IPS-NIHi11 (cell line): ENCODE data around the gene SLC27A5.
A peak's percentile ranks its signal among the peaks of the same experiment; 100 is the strongest.
"Not testable (repeated sequence)": the region's sequence is repeated elsewhere in the genome, so short reads cannot be mapped to it uniquely, and the experiment has no call there.

Experiments
- DNase-seq: peaks from one replicate; pipeline ENCODE4 v3.0.0; 2012; ENCODE audit warnings: mixed read lengths, low spot score

Gene SLC27A5

DNA sequence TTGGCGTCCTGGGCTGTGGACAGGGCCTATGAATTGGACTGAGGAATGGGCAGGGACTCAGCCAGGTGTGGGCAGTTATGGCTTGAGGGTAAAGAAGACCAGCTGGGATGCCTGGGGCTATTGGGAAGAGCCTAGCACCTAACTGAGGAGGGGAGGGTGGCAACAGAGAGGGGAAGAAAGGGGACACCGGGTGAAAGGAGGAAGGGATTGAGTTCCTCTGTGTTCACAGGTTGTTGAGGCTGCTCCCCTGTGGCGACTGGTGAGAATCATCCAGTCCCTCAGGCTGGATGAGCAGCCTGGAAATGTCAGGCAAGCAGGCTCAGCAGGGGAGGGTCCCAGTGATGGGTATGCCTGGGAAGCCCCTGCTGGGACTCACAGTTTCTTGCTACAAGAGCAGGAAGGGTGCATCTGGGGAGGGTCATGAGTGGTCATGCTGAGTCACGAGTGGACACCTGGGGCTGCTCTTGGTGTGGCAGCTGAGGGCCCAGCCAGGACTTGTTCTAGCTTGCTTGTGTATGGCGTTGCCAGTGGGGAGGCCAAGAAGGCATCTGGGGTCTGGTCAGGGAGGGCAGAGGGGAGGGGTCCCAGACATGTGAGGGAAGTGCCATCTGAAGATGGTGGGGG is 43.5 kb downstream of the SLC27A5 start:
- DNase-seq, result no peak

- peak; percentile 99 for DNase-seq
Measured at GRCh38 chr19:58466760-58467589, 44.8 kb downstream of the SLC27A5 start, which contains the start of gene ZNF324. Gene ZNF324, plus strand, starts transcription at chr19:58467080. Its CDS starts 2,106 bp downstream, at chr19:58469186.

DNA sequence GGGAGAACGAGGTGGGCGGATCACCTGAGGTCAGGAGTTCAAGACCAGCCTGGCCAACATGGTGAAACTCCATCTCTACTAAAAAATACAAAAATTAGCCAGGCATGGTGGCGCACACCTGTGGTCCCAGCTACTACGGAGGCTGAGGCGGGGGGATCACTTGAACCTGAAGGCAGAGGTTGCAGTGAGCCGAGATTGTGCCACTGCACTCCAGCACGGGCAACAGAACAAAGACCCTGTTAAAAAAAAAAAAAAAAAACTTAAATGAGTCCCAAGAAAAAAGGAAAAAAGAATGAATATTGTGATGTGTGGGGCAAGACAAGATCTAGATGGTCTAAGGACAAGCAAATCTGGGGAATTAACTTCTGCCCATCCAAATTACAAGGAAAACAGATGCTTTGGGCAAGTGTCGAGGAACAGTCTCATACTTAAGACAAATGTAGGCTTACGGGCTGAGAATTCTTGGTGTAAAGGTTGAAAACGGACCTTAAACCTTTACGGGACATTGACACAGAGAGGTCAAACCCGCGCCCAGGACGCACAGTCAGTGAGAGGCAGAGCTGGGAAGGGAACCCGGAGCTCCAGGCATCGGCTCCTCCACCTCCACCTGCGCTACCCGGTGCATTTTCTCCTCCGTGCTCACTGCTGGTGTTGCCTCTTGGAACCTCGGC is 45.6 kb downstream of the SLC27A5 start:
- no peak for DNase-seq

- no peak for DNase-seq
Measured at GRCh38 chr19:58460039-58460438, 51.8 kb downstream of the SLC27A5 start.

DNA sequence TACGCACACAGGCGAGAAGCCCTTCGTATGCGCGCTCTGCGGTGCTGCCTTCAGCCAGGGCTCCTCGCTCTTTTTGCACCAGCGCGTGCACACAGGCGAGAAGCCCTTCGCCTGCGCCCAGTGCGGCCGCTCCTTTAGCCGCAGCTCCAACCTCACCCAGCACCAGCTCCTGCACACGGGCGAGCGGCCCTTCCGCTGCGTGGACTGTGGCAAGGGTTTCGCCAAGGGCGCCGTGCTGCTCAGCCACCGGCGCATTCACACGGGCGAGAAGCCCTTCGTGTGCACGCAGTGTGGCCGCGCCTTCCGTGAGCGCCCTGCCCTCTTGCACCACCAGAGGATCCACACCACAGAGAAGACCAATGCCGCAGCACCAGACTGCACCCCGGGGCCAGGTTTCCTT is 55.7 kb downstream of the SLC27A5 start:
- no peak for DNase-seq

DNA sequence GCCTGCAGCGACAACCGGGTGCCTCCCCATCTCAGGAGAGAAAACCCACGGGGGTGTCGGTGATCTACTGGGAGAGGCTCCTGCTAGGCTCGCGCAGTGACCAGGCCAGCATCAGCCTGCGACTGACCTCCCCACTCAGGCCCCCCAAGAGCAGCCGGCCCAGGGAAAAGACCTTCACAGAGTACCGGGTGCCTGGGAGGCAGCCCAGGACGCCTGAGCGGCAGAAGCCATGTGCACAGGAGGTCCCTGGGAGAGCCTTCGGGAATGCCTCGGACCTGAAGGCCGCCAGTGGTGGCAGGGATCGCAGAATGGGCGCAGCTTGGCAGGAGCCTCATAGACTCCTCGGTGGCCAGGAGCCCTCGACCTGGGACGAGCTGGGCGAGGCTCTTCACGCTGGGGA is 56.5 kb downstream of the SLC27A5 start:
- no peak for DNase-seq

DNA sequence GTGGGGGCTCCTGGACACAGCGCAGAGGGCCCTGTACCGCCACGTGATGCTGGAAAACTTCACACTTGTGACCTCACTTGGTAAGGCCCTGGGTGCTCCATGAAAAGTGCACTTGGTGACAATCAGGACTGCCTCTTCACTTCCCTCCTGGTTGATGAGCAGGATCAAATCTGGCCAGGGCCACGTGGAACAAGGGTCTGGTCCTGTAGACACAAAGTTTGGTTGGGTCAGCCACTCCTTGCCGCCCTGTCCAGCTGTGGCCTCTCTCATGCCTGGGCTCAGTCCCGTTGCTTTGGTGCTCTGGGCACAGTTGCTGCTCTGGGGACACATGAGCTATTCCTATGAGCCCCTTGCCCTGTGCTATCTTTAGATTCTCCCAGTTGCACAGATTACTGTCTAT is 58.0 kb downstream of the SLC27A5 start:
- no peak for DNase-seq

DNA sequence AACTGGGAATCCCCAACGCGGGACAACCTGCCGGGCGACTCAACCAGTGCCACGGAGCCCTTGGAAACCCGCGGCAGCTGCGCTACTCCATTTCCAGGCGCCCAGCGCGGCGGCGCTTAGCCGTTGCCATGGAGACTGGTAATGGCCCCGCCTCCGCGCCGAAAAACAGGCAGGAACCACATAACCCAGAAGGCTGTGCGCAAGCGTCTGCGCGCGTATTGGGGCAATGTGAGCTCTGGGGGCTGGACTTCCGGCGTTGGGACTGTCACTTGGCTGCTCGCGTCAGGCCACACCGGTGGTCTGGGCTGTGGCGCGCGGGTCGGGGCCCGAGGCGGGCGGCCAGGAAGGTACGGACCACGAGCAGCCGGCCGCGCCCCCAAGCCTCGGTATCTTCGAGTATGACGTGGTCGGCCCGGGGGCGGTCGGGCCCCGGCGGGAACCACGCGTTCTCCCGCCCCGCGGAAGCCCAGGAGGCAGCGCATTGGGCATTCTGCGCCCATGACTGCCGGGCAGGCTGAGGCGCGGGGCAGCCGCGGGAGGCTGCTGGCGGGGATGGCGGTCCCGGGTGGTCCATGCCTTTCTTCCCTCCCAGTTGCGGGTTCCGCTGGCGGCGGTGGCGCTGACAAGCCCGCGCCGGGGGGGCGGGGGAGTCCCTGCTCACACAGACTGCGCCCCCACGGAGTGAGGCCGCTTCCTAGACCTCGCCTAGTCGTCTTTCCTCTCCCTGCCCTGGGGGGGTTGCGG is 60.3 kb downstream of the SLC27A5 start, which contains the start of gene ZNF324B:
ZNF324B (plus strand) TSS at position 265 of the 744 bp plus-strand sequence. CDS start 2,080 bp downstream, outside the sequence.
- DNase-seq, result peak; percentile 99

- no peak for DNase-seq
Measured at GRCh38 chr19:58450856-58451357, 60.9 kb downstream of the SLC27A5 start.

DNA sequence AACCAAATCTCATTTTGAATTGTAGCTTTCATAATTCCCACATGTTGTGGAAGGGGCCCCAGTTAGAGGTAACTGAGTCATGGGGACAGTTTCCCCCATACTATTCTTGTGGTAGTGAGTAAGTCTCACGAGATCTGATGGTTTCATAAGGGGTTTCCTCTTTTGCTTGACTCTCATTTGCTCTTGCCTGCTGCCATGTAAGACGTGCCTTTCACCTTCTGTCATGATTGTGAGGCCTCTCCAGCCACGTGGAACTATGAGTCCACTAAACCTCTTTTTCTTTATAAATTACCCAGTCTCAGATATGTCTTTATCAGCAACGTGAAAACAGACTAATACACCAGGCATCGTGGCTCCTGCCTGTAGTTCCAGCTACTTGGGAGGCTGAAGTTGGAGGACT is 61.8 kb downstream of the SLC27A5 start:
- not testable (repeated sequence) for DNase-seq

DNA sequence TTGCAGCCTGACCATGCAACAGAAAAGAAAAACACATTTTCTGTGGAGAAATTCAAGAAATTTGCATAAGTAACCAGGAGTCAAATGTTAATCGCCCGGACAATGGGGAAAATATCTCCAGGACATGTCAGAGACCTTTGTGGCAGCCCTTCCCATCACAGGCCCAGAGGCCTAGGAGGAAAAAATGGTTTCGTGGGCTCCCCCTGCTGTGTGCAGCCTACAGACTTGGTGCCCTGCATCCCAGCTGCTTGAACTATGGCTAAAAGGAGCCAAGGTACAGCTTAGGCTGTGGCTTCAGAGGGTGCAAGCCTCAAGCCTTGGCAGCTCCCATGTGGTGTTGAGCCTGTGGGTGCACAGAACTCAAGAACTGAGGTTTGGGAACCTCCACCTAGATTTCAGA is 62.9 kb downstream of the SLC27A5 start:
- not testable (repeated sequence) for DNase-seq
